ENCODE measurements around the gene TBC1D10A. TPM values are rescaled to one million over a fixed set of nuclear protein-coding genes. Genes with fewer than 3 reads are reported as not detected.
A peak's percentile ranks its signal among the peaks of the same experiment; 100 is the strongest.

The TBC1D10A gene
- total RNA-seq, 4 donors from 2014 or later, result 27.9 to 72.2 (median 45.7) TPM

GRCh38 chr22:30313527-30314363 is 13.0 kb downstream of the TBC1D10A start:
- TF ChIP-seq CTCF (IDR thresholded peaks at IDR 0.05), result no peak
- TF ChIP-seq POLR2A (IDR thresholded peaks at IDR 0.05), result no peak
- TF ChIP-seq POLR2AphosphoS5 (IDR thresholded peaks at IDR 0.05), result no peak
- no peak for TF ChIP-seq EP300 (IDR thresholded peaks at IDR 0.05; ENCODE audit: low read depth)
- H3K4me1 ChIP-seq, result peaks cover 51 to 94% (median 69%) of the 10 kb centered on the region in 4 donors
- in situ Hi-C loops (cut with MboI; ENCODE audit: low pct_ligation_motif_present in 1 of 4, low pct_unique_long_range_greater_than_20kb in 1 of 4, low sequenced_read_pairs in 3 of 4), result no loop called here
- H3K27me3 ChIP-seq, result no peaks in the 10 kb centered on the region
- no peaks in the 10 kb centered on the region for H3K36me3 ChIP-seq
- H3K27ac ChIP-seq, result peak overlapping the region in 2 of 4 donors; percentile 43 to 53
- no peaks in the 10 kb centered on the region for H3K9me3 ChIP-seq
- DNase-seq, result no peak
- intact Hi-C loops (cut with DNase I; ENCODE audit: low total_unique reads), result no loop called here
- H3K4me3 ChIP-seq, result no peak overlapping the region
- 80 to 82% methylated on average over 4 to 5 of the region's 8 CpGs for WGBS, 2 donors (ENCODE audit: low coverage in 1 of 2)

- Histone ChIP-seq H3K9me3 (no peaks in the 10 kb centered on the region), H3K36me3 (no peaks in the 10 kb centered on the region), H3K4me3 (no peak overlapping the region), H3K4me1 (peaks cover 61 to 97% (median 80%) of the 10 kb centered on the region in 4 donors), H3K27ac (peak overlapping the region; percentile 86 to 90 (median 88)), H3K27me3 (no peaks in the 10 kb centered on the region)
- WGBS, 2 donors (ENCODE audit: low coverage in 1 of 2), result 58% methylated on average over 6 of the region's 6 CpGs; no CpG with 5 or more reads in 1 of the 2 donors
- in situ Hi-C loops (cut with MboI; ENCODE audit: low pct_ligation_motif_present in 1 of 4, low pct_unique_long_range_greater_than_20kb in 1 of 4, low sequenced_read_pairs in 3 of 4) (no loop called here), intact Hi-C loops (cut with DNase I; ENCODE audit: low total_unique reads) (no loop called here)
- no peak for DNase-seq
- TF ChIP-seq EP300 (IDR thresholded peaks at IDR 0.05; ENCODE audit: low read depth) (no peak), CTCF (IDR thresholded peaks at IDR 0.05) (no peak), POLR2AphosphoS5 (IDR thresholded peaks at IDR 0.05) (no peak), POLR2A (IDR thresholded peaks at IDR 0.05) (no peak)
These were observed 14.7 kb downstream of the TBC1D10A start for GRCh38 chr22:30312053-30312452.

GRCh38 chr22:30310881-30311771 is 15.6 kb downstream of the TBC1D10A start:
- TF ChIP-seq CTCF (IDR thresholded peaks at IDR 0.05), result no peak
- TF ChIP-seq POLR2AphosphoS5 (IDR thresholded peaks at IDR 0.05), result peak; percentile 54 to 76 (median 70)
- TF ChIP-seq POLR2A (IDR thresholded peaks at IDR 0.05), result peak; percentile 2
- no peak for TF ChIP-seq EP300 (IDR thresholded peaks at IDR 0.05; ENCODE audit: low read depth)
- WGBS, 2 donors (ENCODE audit: low coverage in 1 of 2), result 51 to 63% methylated on average over 3 to 8 of the region's 8 CpGs
- in situ Hi-C loops (cut with MboI; ENCODE audit: low pct_ligation_motif_present in 1 of 4, low pct_unique_long_range_greater_than_20kb in 1 of 4, low sequenced_read_pairs in 3 of 4), result no loop called here
- peak; percentile 80 for DNase-seq
- Histone ChIP-seq H3K4me3 (no peak overlapping the region), H3K27ac (peak overlapping the region; percentile 86 to 90 (median 88)), H3K36me3 (no peaks in the 10 kb centered on the region), H3K9me3 (no peaks in the 10 kb centered on the region), H3K27me3 (no peaks in the 10 kb centered on the region), H3K4me1 (peaks cover 68 to 97% (median 86%) of the 10 kb centered on the region in 4 donors)
- intact Hi-C loops (cut with DNase I; ENCODE audit: low total_unique reads), result no loop called here
